A673 (cell line): ENCODE results near the gene FOXO3. TPM values are rescaled to one million over a fixed set of nuclear protein-coding genes. Genes with fewer than 3 reads are reported as not detected.
"Not testable (repeated sequence)": the region's sequence is repeated elsewhere in the genome, so short reads cannot be mapped to it uniquely, and the experiment has no call there.

Experiments used
- BruUV-seq: library from RNA; stranded (reverse); fragments of 400-500 nt; replicated peaks from 2 replicates; lab custom pipeline; 2021; lab: Mats Ljungman, UMichigan
- CTCF ChIA-PET: fragments of 300-600 bp; sonication (Branson Sonifier 250); formaldehyde crosslinking; loops from one replicate; lab custom pipeline; 2022; ENCODE audit warnings: antibody characterized with exemption; lab: Charles Lee
- POLR2A ChIA-PET: fragments of 300-600 bp; sonication (Branson Sonifier 250); formaldehyde crosslinking; loops from one replicate; lab custom pipeline; 2022; ENCODE audit warnings: antibody characterized with exemption; ENCODE audit not compliant: low non-redundant PET; lab: Charles Lee
- DNase-seq: peaks from one replicate; pipeline ENCODE4 v3.0.0-alpha.2; 2015; ENCODE audit warnings: low spot score
- H3K27ac ChIP-seq: fragments of 200-600 bp; sonication (generic); 2 replicates; pipeline ENCODE4 v1.5.1; 2016; ENCODE audit warnings: mixed run types, low read depth, mild to moderate bottlenecking, mixed read lengths, antibody characterized with exemption, low read length; ENCODE audit not compliant: poor library complexity, severe bottlenecking
- H3K27me3 ChIP-seq: fragments of 200-600 bp; sonication (generic); replicated peaks from 2 replicates; pipeline ENCODE4 v1.6.1; 2017; ENCODE audit warnings: mixed run types, low read depth, mild to moderate bottlenecking, mixed read lengths, antibody characterized with exemption, low read length; ENCODE audit not compliant: insufficient read depth, poor library complexity
- H3K36me3 ChIP-seq: fragments of 200-600 bp; sonication (generic); 2 replicates; pipeline ENCODE4 v1.6.1; 2016; ENCODE audit warnings: mixed run types, mild to moderate bottlenecking, mixed read lengths, antibody characterized with exemption, low read length; ENCODE audit not compliant: insufficient read depth, poor library complexity, severe bottlenecking
- H3K4me1 ChIP-seq: fragments of 200-600 bp; sonication (generic); 2 replicates; pipeline ENCODE4 v1.6.1; 2017; ENCODE audit warnings: mixed run types, mild to moderate bottlenecking, mixed read lengths, antibody characterized with exemption, low read length; ENCODE audit not compliant: insufficient read depth, poor library complexity, severe bottlenecking
- H3K4me3 ChIP-seq: fragments of 200-600 bp; sonication (generic); 2 replicates; pipeline ENCODE4 v1.5.1; 2016; ENCODE audit warnings: low read depth, mixed run types, mild to moderate bottlenecking, mixed read lengths, low read length; ENCODE audit not compliant: poor library complexity, severe bottlenecking
- H3K9me3 ChIP-seq: fragments of 200-600 bp; sonication (generic); 2 replicates; pipeline ENCODE4 v1.6.1; 2016; ENCODE audit warnings: mixed run types, low read depth, mild to moderate bottlenecking, mixed read lengths, antibody characterized with exemption, low read length; ENCODE audit not compliant: poor library complexity, severe bottlenecking
- EZH2 ChIP-seq: fragments of 200-600 bp; sonication (generic); IDR thresholded peaks from 2 replicates; pipeline ENCODE4 v1.6.1; 2017; ENCODE audit warnings: borderline replicate concordance, low read depth, mild to moderate bottlenecking, mixed read lengths, antibody characterized with exemption, low read length; ENCODE audit not compliant: poor library complexity, severe bottlenecking
- intact Hi-C: fragments of 100-400 bp; cut with micrococcal nuclease; formaldehyde crosslinking; loops from one replicate; pipeline ENCODE4 v1.10.0; 2022; ENCODE audit not compliant: unreplicated experiment
- total RNA-seq: library from RNA; stranded (reverse); gene quantifications from 2 replicates; pipeline ENCODE4 v1.2.3, GENCODE V29; 2021
- TF ChIP-seq, protein P1 (sequence below): fragments of 300-800, 200-600 bp; sonication (generic); conservative IDR thresholded peaks from 2 replicates; pipeline ENCODE4 v1.5.1; 2017; ENCODE audit warnings: low read depth, mild to moderate bottlenecking, antibody characterized with exemption, low read length, moderate library complexity, mixed read lengths

Gene FOXO3
- total RNA-seq, 1 experiment from 2014 or later = 16.8 TPM

DNA sequence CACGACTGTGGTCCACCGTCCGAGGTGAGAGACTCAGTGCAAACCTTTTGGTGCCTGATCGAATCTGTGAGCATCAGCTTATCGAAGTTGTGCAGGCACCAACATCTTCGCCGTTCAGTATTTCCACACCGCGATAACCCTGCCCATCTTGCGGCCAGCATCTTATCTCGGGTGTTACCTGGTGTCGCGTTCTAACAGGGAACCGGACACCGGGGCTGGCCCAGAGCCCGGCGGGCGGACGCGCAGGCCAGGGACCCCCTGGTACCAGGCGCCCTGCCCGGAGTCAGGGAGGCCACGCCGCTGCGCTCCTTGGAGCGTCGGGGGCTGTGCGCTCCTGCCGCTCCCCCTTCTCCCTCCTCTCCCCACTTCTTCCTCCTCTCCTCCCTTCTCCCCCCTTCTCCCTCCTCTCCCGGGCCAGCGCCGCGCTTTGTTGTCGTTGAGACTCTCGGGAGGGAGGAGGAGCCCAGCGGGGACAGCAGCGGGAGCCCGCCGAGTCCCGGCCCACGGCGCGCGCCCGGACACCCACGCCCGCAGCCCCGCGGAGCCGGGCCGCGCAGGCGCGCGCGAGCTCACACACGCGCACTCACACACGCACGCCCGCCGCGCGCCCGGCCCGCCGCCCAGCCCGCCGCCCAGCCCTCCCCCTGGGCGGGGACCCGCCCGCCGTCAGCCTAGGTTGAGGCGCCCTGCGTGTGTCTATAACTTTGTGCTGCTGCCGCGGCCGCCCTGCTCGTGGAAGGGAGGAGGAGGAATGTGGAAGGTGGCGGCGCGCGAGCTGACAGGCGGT lies 1.4 kb upstream of the FOXO3 start:
- no peaks in the 10 kb centered on the region for H3K36me3 ChIP-seq
- no TSS peak for BruUV-seq
- H3K27ac ChIP-seq = peak overlapping the region; percentile 79
- intact Hi-C loops = loop anchor here (5.0 kb wide), 3 partner anchors 278 to 513 kb away; no protein-coding TSS in a partner anchor
- peaks cover 19% of the 10 kb centered on the region for H3K4me1 ChIP-seq
- ChIA-PET CTCF (no interaction called here), POLR2A (no interaction called here)
- peak overlapping the region; percentile 97 for H3K4me3 ChIP-seq
- peak; percentile 91 for DNase-seq
- no peak for TF ChIP-seq EZH2
- TF ChIP-seq, protein P1, sequence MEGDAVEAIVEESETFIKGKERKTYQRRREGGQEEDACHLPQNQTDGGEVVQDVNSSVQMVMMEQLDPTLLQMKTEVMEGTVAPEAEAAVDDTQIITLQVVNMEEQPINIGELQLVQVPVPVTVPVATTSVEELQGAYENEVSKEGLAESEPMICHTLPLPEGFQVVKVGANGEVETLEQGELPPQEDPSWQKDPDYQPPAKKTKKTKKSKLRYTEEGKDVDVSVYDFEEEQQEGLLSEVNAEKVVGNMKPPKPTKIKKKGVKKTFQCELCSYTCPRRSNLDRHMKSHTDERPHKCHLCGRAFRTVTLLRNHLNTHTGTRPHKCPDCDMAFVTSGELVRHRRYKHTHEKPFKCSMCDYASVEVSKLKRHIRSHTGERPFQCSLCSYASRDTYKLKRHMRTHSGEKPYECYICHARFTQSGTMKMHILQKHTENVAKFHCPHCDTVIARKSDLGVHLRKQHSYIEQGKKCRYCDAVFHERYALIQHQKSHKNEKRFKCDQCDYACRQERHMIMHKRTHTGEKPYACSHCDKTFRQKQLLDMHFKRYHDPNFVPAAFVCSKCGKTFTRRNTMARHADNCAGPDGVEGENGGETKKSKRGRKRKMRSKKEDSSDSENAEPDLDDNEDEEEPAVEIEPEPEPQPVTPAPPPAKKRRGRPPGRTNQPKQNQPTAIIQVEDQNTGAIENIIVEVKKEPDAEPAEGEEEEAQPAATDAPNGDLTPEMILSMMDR = no peak
- no peaks in the 10 kb centered on the region for H3K27me3 ChIP-seq
- no peaks in the 10 kb centered on the region for H3K9me3 ChIP-seq

DNA sequence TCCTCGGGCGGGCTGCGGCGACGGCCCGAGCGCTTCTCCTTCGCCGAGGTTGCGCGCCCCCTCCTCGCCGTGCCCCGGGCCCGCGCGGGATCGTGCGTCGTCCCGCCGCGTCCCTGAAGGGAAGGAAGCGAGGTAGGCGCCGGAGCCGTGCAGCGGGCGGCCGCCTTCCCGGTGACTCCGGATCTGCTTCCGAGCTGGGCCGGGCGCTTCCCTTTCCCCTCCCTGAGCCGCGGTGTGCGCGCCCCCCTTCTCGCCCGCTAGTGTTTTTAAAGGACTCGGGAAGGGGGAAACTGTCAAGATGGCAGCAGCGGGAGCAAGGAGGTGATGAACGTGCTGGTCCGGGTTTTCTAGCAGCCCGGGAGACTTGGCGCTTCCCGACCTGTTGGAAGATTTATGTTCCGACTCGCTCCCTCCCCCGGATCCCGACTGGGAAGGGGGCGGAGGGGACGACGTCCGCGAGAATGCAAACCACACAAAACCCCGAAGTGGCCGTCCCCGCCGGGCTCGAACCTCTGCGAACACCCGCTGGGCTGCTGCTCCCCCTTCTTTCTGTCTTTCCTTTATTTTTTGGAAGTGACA lies 744 bp upstream of the FOXO3 start:
- peak overlapping the region; percentile 79 for H3K27ac ChIP-seq
- H3K27me3 ChIP-seq = no peaks in the 10 kb centered on the region
- CTCF ChIA-PET = no interaction called here
- intact Hi-C loops = loop anchor here (2.0 to 5.0 kb wide), 4 partner anchors 223 to 512 kb away; no protein-coding TSS in a partner anchor
- DNase-seq = peak; percentile 86
- H3K4me3 ChIP-seq = peak overlapping the region; percentile 97
- POLR2A ChIA-PET = no interaction called here
- no TSS peak for BruUV-seq
- peaks cover 23% of the 10 kb centered on the region for H3K4me1 ChIP-seq
- H3K36me3 ChIP-seq = no peaks in the 10 kb centered on the region
- no peak for TF ChIP-seq EZH2
- TF ChIP-seq, protein P1 = no peak
- H3K9me3 ChIP-seq = no peaks in the 10 kb centered on the region

DNA sequence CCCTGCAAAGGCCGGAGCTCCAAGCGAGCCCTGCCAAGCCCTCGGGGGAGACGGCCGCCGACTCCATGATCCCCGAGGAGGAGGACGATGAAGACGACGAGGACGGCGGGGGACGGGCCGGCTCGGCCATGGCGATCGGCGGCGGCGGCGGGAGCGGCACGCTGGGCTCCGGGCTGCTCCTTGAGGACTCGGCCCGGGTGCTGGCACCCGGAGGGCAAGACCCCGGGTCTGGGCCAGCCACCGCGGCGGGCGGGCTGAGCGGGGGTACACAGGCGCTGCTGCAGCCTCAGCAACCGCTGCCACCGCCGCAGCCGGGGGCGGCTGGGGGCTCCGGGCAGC lies 561 bp downstream of the FOXO3 start:
- CTCF ChIA-PET, H3K9me3 ChIP-seq, H3K27ac ChIP-seq, H3K36me3 ChIP-seq, H3K27me3 ChIP-seq, DNase-seq, BruUV-seq, POLR2A ChIA-PET: not testable (repeated sequence)
- intact Hi-C loops = loop anchor here (2.0 kb wide), 1 partner anchor 222 kb away; no protein-coding TSS in a partner anchor
- peak overlapping the region; percentile 97 for H3K4me3 ChIP-seq
- H3K4me1 ChIP-seq = peaks cover 33% of the 10 kb centered on the region
